NCI-H2081 treated with DMSO at 0.1 percent for 48 hours (cell line): Measurements from ENCODE around the gene CGB3.

Experiments used
- DNase-seq: peaks from one replicate; lab custom pipeline; 2025; lab: John Stamatoyannopoulos, UW

The CGB3 gene

DNA sequence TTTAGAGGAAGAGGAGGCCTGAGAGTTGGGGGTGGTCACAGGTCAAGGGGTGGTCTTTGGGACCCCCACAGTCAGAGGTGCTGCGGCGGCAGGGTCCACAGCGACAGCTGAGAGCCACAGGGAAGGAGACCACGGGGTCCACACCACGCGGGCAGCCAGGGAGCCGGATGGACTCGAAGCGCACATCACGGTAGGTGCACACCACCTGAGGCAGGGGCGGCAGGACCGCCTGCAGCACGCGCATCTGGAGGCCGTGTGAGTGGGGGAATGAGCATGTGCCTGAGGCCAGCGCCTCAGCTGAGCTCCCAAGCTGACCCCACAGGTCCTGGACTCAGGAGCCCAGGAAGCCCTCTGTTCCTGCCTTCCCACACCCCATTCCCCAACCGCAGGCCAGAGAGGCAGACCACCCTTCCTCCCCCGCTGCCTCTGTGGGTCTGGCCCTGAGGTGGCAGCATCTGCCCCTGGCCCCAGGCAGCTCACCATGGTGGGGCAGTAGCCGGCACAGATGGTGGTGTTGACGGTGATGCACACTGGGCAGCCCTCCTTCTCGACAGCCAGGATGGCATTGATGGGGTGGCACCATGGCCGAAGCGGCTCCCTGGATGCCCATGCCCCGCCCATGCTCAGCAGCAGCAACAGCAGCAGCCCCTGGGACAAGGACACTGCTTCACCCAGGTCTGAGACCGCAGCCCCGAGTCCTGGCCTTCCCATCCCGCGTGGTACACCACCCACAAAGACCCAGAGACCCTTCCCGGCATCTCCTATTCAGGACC lies 7.9 kb downstream of the CGB3 start:
- no peak for DNase-seq

- DNase-seq, result no peak
These were observed 9.3 kb downstream of the CGB3 start for GRCh38 chr19:49014870-49015255.

GRCh38 chr19:49014123-49014869 lies 9.8 kb downstream of the CGB3 start:
- no peak for DNase-seq

- no peak for DNase-seq
These were observed 12.9 kb downstream of the CGB3 start for GRCh38 chr19:49011194-49011593.

DNA sequence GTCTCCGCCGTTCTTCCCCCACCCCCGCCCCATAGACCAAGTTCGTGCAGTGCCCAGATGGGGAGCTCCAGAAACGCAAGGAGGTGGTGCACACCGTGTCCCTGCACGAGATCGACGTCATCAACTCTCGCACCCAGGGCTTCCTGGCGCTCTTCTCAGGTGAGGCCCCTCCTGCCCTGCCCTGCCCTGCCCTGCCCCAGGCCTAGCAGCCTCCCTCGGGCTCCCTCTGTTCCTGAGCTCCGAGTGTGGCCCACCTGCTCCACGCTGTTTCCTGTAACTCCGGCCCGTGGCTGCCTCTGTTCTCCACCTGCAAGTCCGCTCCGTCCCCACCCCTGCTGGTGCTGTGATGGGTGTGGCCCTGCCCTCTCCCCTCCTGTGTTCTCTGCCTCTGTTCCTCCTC lies 13.7 kb downstream of the CGB3 start:
- no peak for DNase-seq

DNA sequence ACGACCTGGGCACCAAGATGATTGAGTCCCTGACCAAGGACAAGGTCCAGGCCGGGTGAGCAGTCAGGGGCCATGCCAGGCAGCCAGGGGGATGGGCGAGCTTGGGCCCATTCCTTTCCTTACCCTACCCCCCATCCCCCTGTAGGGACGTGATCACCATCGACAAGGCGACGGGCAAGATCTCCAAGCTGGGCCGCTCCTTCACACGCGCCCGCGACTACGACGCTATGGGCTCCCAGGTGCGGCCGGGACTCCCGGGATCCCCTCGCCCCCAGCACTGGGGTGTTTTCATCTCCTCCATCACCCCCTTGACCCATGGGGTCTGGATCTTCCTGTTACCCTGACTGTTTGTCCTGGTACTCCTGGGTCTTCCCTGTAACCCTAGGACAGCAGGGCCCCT lies 14.3 kb downstream of the CGB3 start:
- DNase-seq, result no peak

GRCh38 chr19:49006905-49007304 lies 17.2 kb downstream of the CGB3 start:
- DNase-seq, result no peak

DNA sequence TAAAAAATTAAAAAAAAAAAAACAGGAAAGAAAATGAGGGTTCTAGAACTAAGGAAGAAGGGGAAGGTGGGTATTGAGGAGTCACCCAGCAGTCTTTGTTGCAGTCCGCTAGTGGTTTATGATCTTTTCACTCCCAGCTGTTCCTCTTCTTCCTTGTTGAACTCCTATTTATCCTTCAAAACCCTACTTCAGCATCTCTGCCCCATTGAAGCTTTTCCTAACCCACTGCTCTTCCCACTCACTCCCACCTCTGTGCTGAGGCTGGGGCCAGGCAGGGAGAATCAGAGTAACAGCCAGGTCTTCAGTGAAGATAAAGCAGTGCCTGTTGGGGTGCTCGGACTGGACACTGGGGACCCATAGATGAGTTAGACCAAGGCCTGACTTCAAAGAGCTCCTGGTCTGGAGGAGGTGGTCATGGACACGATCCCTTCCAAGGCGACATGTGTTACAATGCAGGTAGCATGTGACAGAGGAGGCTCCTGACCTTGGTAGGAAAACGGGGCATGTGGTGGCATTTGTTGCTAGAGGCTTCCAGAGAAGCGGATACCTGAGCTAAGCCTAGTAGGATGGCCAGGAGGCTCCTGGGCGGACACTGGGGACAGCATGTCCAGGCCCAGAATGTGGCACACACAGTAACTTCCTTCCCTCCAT lies 19.0 kb downstream of the CGB3 start:
- DNase-seq, result no peak

DNA sequence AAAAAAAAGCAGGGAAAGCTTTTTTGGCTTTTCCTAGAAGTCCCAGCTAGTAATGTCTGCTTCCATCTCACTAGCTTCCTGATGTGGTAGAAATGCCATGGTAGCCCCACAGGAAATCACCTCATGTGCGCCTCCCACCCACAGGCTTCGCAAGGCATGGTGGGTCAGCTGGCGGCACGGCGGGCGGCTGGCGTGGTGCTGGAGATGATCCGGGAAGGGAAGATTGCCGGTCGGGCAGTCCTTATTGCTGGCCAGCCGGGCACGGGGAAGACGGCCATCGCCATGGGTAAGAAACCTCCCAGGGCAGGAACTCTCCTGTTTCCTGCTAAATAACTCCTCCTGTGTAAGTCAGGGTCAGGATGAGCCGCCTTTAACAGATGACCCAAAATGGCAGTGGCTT lies 20.0 kb downstream of the CGB3 start:
- no peak for DNase-seq

DNA sequence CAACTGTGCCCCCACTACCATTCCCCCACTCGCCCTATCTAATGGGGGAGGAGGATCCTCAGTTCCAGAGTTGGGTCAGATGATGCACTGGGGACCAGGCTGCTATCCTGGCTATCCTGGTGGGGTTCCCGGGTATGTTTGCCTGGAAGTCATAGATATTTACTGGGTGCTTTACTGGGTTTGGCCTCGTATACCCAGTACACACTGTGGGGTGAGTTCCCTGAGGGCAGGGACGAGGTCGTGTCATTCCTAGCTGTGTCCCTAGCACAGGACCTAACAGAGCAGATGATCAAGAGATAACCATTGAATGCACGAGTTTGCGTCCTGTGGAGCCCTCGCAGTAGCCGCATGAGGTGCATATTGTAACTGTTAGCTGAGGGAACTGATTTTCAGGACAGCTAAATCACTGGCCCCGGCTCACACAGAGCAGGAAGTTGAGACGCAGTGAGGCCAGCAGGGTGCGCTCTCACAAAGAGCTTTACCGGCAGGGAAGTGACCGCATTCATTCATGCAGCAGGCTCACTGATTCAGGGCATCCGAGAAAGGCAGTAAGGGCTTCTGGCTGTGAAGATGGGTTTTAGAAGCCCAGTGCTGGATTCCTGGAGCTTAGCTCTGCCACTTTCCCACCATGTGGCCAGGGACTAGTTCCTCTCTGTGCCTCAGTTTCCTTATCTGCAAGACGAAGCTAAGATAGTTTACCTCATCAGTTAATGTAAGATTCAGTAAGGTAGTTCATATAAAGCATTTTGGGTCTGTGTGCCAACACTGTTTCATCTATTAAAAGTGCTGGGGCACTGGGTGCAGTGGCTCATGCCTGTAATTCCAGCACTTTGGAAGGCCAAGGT lies 24.4 kb downstream of the CGB3 start:
- DNase-seq, result no peak

GRCh38 chr19:48997972-48998371 lies 26.2 kb downstream of the CGB3 start:
- DNase-seq, result no peak

DNA sequence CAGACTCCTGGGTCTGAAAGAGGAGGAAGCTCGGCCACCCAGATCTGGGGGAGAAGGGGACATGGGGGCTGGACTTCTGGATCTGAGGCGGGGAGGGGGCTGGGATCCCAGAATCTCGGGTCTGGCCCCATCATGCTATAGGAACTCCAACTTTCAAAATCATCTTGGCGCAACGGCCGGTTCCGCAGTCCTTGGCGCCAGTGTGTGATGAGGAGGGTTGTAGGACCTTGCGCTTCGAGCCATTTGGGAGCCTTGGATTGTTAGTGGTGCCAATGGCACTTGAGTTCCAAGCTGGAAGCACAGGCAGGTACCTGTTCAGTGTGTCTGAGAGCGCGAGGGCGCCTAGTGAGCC lies 30.1 kb downstream of the CGB3 start:
- no peak for DNase-seq

- DNase-seq, result peak; percentile 95
These were observed 30.7 kb downstream of the CGB3 start, which contains the start of the genes GYS1 and RUVBL2 for GRCh38 chr19:48993175-48994034. TSS of gene GYS1 (minus strand) at chr19:48993309. CDS start at chr19:48993112, 197 bp downstream. TSS of gene RUVBL2 (plus strand) at chr19:48993887. CDS start at chr19:48993912, 25 bp downstream.

GRCh38 chr19:48992581-48993174 lies 31.5 kb downstream of the CGB3 start:
- DNase-seq, result no peak

DNA sequence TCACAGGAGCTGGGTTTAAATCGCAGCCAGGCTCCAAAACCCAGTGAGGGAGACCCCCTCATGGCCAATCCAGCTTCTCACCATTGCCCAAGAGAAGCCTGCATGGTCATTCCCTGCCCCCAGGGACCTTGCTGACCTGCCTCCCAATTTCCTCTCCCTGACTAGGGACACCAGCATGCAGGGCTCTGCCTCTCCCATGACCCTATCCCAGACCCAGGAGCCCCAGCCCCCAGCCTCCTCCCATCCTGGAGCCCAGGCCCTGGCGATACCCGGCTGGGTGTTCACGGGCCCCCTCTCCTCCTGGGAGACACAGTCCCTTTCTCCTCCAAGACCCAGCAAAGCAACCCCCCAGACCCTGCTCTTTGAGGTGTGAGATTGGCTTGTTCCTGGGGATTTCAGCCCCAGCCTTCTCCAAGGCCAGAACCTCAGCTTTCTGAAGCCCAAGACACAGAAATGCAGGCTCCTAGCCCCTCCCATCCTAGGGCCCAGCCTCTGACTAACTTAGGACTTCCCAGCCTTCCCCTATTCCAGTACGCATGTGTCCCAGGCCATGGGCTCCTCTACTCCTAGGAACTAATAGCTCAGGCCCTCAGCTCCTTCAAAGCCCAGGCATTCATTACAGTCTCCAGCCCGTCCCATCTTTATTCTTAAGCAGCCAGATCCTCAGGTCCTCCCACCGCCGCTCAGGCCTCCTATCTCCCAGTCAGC lies 32.1 kb downstream of the CGB3 start:
- DNase-seq, result no peak

GRCh38 chr19:48991011-48991609 lies 33.0 kb downstream of the CGB3 start:
- DNase-seq, result no peak

- DNase-seq, result no peak
These were observed 33.7 kb downstream of the CGB3 start for GRCh38 chr19:48990400-48990799.

DNA sequence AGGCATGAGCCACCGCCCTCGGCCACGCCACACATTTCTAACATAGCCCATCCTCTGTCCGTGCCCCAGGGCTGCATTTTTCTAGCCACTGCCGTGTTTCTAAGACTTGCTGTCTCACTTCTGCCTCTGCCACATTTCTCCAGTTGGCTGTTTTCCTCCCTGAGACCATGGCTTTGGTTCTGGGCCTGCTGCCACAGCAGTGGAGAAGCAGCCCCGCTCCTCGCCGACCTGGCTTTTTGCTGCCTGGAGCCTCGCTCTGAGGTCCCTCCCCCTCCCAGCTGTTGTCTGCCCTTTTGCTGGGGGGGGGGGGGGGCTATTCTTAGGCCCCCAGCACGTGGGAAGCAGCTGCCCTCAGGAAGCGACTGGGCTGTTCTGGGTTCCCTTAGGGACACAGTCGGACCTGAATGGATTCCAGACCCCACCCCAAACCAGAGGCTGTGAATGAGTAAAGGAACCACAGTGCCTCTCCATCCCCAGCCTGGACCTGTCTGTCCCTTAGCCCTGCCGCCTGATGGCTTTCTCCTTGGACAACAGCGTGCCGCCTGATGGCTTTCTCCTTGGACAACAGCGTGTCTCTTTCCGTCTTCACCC lies 34.3 kb downstream of the CGB3 start:
- no peak for DNase-seq

GRCh38 chr19:48988860-48989259 lies 35.3 kb downstream of the CGB3 start:
- DNase-seq, result no peak
